Limb (tissue), 2 donors: ENCODE data around the gene SNX33.
"Not testable (repeated sequence)": the region's sequence is repeated elsewhere in the genome, so short reads cannot be mapped to it uniquely, and the experiment has no call there.

Experiments
- DNase-seq, 2 donors: peaks; one replicate each; pipeline ENCODE4 v3.0.0-alpha.2; 2016; ENCODE audit errors: extremely low spot score in 2 of 2

The SNX33 gene

DNA sequence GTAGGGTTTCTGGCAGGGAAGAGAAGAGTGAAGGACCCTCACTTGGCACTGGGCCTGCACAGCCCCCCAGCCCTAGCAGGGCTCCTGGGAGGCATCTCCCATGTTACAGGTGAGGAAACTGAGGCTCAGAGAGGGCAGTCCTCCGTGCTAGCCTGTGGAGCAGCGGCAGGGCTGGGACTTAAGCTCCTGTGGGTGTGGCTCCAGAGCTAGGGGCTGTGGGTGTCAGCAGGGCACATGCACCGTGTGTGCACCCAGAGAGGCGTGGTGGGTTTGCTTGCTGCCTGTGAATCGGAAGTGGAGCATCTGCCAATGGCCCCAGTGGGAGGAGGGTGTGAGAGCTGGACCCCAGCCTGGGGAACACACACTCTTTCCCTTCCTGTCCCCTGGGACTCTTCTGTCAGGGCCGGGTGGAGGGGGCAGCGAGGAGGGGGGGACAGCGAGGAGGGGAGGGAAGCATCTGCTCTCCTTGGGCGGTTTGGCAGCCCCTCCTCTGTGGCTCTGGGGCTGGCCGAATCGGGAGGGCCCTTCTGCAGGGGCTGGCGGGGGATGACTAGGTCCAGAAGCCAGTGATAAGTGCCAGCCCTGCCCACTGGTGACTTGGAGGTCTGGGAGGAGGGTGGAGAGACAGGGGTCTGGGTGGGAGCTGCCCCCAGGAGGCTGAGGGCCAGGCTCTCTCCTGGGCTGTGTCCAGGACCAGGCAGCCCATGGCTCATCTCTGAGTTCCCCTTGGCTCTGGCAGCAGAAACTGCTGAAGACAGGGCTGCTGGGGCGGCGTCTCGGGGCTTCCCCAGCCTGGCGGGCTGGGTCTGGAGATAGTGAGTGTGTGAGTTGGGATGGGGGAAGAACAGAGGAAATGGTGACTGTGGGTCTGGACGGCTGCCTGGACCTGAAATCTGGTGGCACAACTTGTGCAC lies 52.5 kb downstream of the SNX33 start:
- DNase-seq = peak in 1 of 2 donors; percentile 45

DNA sequence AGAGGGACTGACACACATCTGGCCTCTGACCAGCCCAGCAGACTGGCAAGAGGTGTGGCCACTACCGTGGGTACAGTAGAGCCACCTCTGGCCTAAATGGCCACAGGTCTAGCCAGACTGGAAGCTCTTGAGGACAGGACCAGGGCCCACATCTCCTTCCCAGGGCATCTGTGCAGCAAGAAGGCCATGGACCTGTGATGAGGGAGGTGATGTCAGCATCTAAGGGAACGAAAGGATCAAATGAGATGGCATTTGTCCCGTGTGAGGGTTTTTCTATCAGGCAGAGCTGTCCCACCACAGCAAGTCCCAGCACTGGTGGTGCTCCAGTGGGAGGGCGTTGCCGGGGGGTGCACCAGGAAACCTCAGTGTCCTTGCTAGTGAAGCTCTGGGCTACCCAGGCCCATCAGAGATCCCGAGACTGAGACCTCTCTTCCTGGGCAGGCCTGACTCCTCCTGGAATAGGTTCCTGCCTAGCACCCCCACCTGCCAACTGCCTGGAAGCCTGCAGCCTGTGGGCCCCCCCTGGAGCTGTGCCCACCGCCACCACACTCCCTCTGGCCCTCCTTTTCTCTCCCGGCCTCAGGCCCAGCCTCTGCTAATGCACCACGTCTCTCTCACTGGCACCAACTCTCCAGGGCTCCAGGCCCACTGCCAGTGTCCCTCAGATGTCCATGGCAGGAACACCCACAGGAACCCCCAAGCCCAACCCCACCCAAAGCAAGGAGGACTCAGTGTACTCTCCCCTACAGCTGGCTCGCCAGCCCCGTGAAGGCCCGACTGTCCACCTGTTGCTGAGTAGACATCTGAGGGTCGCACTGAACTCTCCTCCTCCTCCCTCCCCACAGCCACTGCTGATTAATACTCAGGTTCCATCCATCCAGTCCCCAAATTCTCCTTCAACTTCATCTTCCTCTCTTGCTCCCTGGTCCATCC lies 53.6 kb downstream of the SNX33 start:
- DNase-seq = not testable (repeated sequence)

DNA sequence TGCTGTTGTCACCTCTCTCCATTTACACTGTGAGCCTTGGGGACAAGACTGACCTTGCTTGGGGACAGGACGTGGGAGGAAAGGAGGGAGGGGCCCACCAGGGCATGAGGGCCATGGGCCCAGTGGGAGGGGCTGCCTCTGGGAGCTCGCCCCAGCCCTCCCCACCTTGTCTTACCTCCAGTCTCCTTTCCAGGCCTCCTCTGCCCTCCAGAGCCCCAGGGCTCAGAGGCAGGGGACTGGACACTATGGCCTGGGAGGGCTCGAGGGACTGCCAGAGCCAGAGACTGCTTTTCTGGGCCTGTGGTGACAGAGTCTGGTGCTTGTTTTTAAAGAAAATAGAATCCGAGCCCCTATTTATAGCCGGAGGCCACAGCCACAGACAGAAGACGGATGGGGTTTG lies 54.7 kb downstream of the SNX33 start:
- DNase-seq = no peak

DNA sequence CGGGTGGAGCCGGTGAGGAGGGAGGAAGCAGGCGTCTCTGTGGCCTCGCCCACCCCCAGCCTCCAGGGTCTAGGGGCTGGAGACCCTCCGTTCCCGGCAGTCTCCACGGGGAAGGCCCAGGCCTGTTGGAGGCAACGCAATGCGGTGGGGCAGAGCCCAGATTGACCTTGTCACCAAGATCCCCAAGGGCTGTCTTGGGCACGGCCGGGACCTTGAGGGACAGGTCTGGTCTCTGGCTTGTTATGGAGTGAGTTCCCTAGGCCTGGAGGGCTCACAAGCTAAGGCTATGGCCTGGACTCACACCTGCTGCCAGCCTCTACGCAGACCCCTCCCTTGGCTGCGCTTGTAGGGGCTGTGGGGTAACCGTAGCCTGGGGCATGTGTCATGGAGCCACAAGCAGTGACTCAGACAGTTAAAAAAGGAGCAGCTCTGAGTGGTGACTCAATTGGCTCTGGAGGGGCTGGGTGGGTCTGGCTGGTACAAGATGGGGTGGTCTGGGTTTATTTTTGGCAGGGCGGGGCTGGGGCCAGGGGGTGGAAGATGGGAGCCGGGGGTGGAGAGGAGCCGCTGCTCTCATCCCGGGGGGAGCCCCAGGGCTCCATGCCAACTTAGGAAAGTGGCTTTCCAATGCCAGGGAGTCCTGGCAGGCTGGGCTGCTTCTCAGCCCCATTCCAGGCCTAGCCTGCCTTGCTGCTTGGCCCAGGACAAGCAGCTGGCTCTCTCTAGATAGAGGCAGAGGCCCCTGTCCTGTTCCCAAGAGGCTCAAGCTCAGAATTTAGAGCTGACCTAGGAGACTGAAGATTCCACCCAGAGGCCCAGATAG lies 55.9 kb downstream of the SNX33 start:
- DNase-seq = not testable (repeated sequence)

DNA sequence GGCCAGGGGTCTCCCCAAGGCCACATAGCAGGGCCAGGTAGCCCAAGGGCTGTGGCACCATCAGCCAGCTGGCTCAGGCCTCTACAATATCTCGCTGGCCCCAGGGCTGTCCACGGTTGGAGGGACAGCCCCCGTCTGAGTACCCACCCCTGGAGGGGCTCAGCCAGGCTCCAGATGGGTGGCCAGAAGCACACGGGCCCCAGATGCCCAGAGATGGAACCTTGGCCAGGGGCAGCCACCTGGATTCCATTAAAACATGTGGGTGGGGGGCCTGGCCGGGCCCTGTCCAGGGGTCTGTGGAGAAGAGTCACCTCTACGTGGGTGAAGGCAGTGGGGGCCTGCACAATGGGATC lies 56.5 kb downstream of the SNX33 start:
- no peak for DNase-seq

DNA sequence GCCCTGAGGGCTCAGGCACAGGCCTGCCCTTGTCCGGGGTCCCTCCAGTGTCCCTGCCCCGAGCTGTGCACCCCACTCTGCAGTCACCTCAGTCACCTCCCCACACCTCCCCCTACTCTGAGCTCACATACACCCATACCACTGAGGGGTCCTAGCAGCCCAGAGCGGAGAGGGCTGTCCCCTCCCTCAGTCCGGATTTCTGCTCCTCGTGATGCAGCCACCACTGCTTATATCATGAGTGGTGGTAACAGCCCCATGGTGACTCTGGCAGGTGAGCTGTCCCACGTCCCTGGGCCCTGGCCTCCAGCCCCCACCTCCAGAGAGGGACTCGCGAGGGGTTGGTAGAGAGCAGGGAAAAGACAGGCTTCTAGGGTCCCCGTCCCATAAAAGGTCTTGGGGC lies 56.9 kb downstream of the SNX33 start:
- DNase-seq = no peak

DNA sequence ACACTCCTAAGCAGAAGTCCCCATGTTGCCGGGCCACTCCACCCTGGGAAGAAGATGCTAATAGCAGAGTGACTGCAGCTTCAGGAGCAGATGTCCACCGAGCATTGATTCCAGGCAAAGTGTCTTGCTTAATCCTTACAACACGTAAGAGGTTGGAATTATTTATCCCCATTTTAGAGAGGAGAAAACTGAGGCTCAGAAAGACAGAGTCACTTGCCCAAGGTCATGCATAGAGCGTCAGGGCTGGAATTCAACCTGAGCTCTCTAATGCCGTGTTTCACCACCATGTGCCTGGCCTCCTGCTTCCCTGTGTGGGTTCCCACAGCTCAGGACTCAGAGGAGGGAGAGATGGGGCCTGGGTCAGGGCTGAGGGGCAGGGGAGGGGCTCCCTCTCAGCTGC lies 57.7 kb downstream of the SNX33 start:
- not testable (repeated sequence) for DNase-seq

DNA sequence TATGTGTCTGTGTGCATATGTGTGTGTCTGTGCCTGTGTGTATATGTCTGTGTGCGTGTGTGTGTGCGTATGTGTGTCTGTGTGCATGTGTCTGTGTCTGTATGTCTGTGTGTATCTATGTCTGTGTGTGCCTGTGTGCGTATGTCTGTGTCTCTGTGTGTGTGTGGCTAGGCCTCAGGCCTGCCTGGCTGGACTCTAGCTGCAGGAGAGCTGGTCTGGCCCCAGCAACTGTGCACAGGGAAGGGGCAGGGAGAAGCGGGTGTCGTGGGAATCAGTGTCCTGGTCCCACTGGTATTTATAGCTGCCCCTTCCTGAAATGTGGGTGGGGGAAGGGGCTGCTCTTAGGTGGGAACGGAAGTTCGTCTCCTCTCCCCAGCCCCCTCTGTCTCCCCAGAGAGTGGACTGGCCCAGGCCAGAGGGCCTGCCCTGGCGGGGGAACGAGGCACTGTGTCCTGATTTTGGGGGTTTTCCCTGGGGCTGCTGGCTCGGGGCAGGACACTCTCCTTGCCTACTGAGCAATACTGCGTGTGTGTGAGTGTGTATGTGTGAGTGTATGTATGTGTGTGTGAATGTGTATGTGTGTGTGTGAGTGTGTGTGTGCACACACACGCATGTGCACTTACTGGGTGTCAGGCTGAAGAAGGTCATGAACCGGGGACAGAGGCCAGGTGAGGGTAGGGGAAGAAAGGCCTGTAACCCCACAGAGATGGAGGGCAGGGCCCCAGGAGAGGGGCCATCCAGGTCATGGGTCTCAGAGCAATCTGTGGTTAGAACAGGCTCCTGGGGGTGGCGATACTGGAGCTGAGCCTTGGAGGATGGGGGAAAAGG lies 58.4 kb downstream of the SNX33 start:
- DNase-seq = no peak

DNA sequence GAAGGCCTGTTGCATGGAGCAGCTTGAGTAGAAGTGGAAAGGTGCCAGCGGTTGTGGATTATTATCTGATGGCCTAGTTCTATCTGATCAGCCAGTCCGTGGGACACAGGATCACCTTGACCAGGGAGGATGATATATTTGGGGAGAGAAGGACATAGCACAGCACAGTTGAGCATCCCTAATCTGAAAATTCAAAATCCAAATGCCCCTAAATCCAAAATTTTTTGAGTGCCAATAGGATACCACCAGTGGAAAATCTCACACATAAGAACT lies 58.9 kb downstream of the SNX33 start:
- no peak for DNase-seq

DNA sequence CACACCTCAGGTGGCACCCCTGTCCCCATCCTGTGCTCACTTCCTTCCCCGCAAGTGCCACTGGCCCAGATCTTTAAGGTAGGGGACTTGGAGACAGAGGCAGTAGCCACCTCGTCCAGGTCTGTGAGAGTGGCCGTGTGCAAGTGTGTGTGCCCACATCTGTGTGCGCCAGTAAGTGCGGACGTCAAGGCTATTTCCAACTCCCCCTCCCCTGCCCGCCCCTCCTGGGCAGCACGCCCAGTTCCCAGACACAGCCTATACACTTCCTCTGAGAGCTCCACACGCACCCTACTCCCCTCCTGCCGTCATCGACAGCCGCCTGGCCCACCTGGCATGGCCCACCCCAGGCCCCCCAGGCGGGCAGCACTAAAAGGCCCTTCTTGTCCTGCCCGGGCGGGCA lies 61.7 kb downstream of the SNX33 start:
- DNase-seq = peak; percentile 79 to 90

DNA sequence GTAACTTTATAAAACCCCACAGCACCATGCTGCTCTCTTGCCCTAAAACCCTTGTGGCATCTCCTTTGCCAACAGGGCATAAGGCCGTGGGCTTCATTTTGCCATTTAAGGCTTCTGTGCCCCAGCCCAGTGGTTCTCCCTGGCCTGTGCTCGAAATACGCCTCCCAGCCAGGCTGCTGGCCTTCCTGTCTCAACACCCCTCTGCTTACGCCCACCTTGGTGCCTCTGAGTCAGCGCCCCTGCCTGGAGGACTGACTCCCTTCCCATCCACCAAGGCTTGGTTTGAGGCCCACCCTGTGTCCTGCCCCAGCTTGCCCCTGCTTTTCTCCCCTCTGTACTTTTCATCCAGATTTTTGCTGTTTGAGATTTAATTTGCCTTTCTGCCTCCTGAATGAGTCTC lies 63.2 kb downstream of the SNX33 start:
- DNase-seq = not testable (repeated sequence)

DNA sequence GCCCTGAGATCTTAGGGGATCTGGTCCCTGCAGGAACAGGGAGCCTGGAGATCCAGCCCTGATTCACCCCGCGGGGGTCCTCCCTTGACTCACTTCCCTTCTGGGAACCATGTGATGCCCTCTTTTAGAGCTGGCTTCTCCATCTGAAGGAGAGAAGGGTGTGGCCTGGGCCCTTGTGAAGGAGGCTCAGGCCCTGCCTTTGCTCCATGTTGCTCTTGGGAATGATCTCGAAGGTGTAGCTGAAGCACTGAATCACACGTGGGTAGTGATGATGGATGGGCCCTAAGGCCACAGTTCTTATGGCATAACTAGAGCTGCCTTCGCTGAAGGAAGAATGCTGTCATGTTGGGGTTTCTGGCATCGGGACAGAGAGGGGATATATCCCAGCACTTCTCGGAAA lies 63.8 kb downstream of the SNX33 start:
- not testable (repeated sequence) for DNase-seq
